ENCODE data around the gene SYT1.

Gene SYT1

GRCh38 chr12:79455286-79455685 is 590.7 kb downstream of the SYT1 start:
- Histone ChIP-seq H3K27ac (ENCODE audit: low read length) (no peak overlapping the region), H3K4me3 (ENCODE audit: low read length) (no peak overlapping the region), H3K27me3 (ENCODE audit: insufficient read depth, low read length) (no peaks in the 10 kb centered on the region), H3K9me3 (ENCODE audit: insufficient read depth, low read depth, low read length) (peaks cover 5% of the 10 kb centered on the region; the same call in 1 of the 2 replicates), H3K36me3 (ENCODE audit: insufficient read depth, low read depth, low read length) (no peaks in the 10 kb centered on the region), H3K9ac (ENCODE audit: low read depth, low read length) (no peak overlapping the region), H3K4me1 (ENCODE audit: insufficient read depth, low read length) (peaks cover 20% of the 10 kb centered on the region)

GRCh38 chr12:79482323-79482722 is 617.7 kb downstream of the SYT1 start:
- Histone ChIP-seq H3K27ac (ENCODE audit: low read length) (no peak overlapping the region), H3K4me3 (ENCODE audit: low read length) (no peak overlapping the region), H3K36me3 (ENCODE audit: insufficient read depth, low read depth, low read length) (no peaks in the 10 kb centered on the region), H3K4me1 (ENCODE audit: insufficient read depth, low read length) (peaks cover 8% of the 10 kb centered on the region; the same call in 1 of the 2 replicates), H3K9ac (ENCODE audit: low read depth, low read length) (no peak overlapping the region), H3K27me3 (ENCODE audit: insufficient read depth, low read length) (no peaks in the 10 kb centered on the region), H3K9me3 (ENCODE audit: insufficient read depth, low read depth, low read length) (no peaks in the 10 kb centered on the region)

GRCh38 chr12:79482921-79483320 is 618.3 kb downstream of the SYT1 start:
- Histone ChIP-seq H3K36me3 (ENCODE audit: insufficient read depth, low read depth, low read length) (no peaks in the 10 kb centered on the region), H3K27ac (ENCODE audit: low read length) (no peak overlapping the region), H3K4me3 (ENCODE audit: low read length) (no peak overlapping the region)

GRCh38 chr12:79486154-79486553 is 621.6 kb downstream of the SYT1 start:
- Histone ChIP-seq H3K9ac (ENCODE audit: low read depth, low read length) (no peak overlapping the region), H3K36me3 (ENCODE audit: insufficient read depth, low read depth, low read length) (no peaks in the 10 kb centered on the region), H3K4me1 (ENCODE audit: insufficient read depth, low read length) (peaks cover 8% of the 10 kb centered on the region; the same call in 1 of the 2 replicates), H3K27me3 (ENCODE audit: insufficient read depth, low read length) (no peaks in the 10 kb centered on the region), H3K27ac (ENCODE audit: low read length) (no peak overlapping the region), H3K9me3 (ENCODE audit: insufficient read depth, low read depth, low read length) (no peaks in the 10 kb centered on the region), H3K4me3 (ENCODE audit: low read length) (no peak overlapping the region)

More at GRCh38 chr12:79482921-79483320, 618.3 kb downstream of the SYT1 start:
- no peaks in the 10 kb centered on the region for H3K9me3 ChIP-seq (ENCODE audit: insufficient read depth, low read depth, low read length)
- no peak overlapping the region for H3K9ac ChIP-seq (ENCODE audit: low read depth, low read length)
- no peaks in the 10 kb centered on the region for H3K27me3 ChIP-seq (ENCODE audit: insufficient read depth, low read length)
- H3K4me1 ChIP-seq (ENCODE audit: insufficient read depth, low read length) = peaks cover 8% of the 10 kb centered on the region; the same call in 1 of the 2 replicates

GRCh38 chr12:79487386-79488110 is 623.0 kb downstream of the SYT1 start:
- H3K36me3 ChIP-seq (ENCODE audit: insufficient read depth, low read depth, low read length) = no peaks in the 10 kb centered on the region

More at GRCh38 chr12:79487386-79488110, 623.0 kb downstream of the SYT1 start:
- no peak overlapping the region for H3K9ac ChIP-seq (ENCODE audit: low read depth, low read length)
- H3K9me3 ChIP-seq (ENCODE audit: insufficient read depth, low read depth, low read length) = peaks cover 2% of the 10 kb centered on the region; the same call in 1 of the 2 replicates
- H3K27ac ChIP-seq (ENCODE audit: low read length) = no peak overlapping the region
- peaks cover under 1% of the 10 kb centered on the region; the same call in 1 of the 2 replicates for H3K4me1 ChIP-seq (ENCODE audit: insufficient read depth, low read length)
- H3K27me3 ChIP-seq (ENCODE audit: insufficient read depth, low read length) = no peaks in the 10 kb centered on the region
- no peak overlapping the region for H3K4me3 ChIP-seq (ENCODE audit: low read length)

Data from iPS-20b (cell line).